ENCODE measurements around the gene SEMA4A.
A peak's percentile ranks its signal among the peaks of the same experiment; 100 is the strongest.

The SEMA4A gene

GRCh38 chr1:156153362-156153761 lies at the start of gene SEMA4A:
SEMA4A (plus strand) TSS chr1:156153585; CDS start chr1:156154579, 994 bp downstream.
- DNase-seq (ENCODE audit: low read depth) = no peak
- H3K4me3 ChIP-seq (ENCODE audit: low read length) = no peak within 1 kb of the TSS
- TF ChIP-seq CTCF (conservative IDR thresholded peaks at IDR 0.05; ENCODE audit: low read depth, low read length) = no peak

- DNase-seq (ENCODE audit: low read depth) = peak; percentile 84
- no peak for TF ChIP-seq CTCF (conservative IDR thresholded peaks at IDR 0.05; ENCODE audit: low read depth, low read length)
- no peak overlapping the region for H3K4me3 ChIP-seq (ENCODE audit: low read length)
These were observed 49.1 kb upstream of the SEMA4A start for GRCh38 chr1:156104065-156104810.

GRCh38 chr1:156104861-156105832 lies 48.2 kb upstream of the SEMA4A start:
- TF ChIP-seq CTCF (conservative IDR thresholded peaks at IDR 0.05; ENCODE audit: low read depth, low read length) = no peak
- H3K4me3 ChIP-seq (ENCODE audit: low read length) = no peak overlapping the region
- no peak for DNase-seq (ENCODE audit: low read depth)

- no peak for DNase-seq (ENCODE audit: low read depth)
- H3K4me3 ChIP-seq (ENCODE audit: low read length) = no peak overlapping the region
- TF ChIP-seq CTCF (conservative IDR thresholded peaks at IDR 0.05; ENCODE audit: low read depth, low read length) = no peak
These were observed 46.5 kb upstream of the SEMA4A start for GRCh38 chr1:156106624-156107488.

- no peak for TF ChIP-seq CTCF (conservative IDR thresholded peaks at IDR 0.05; ENCODE audit: low read depth, low read length)
- DNase-seq (ENCODE audit: low read depth) = no peak
- H3K4me3 ChIP-seq (ENCODE audit: low read length) = no peak overlapping the region
These were observed 45.3 kb upstream of the SEMA4A start for GRCh38 chr1:156108057-156108456.

GRCh38 chr1:156108664-156109241 lies 44.6 kb upstream of the SEMA4A start:
- no peak overlapping the region for H3K4me3 ChIP-seq (ENCODE audit: low read length)
- no peak for DNase-seq (ENCODE audit: low read depth)
- TF ChIP-seq CTCF (conservative IDR thresholded peaks at IDR 0.05; ENCODE audit: low read depth, low read length) = no peak

All from retinal pigment epithelial cell (primary cell).